Measurements from ENCODE around the gene DAPK1. TPM values are rescaled to one million over a fixed set of nuclear protein-coding genes. Genes with fewer than 3 reads are reported as not detected.

DAPK1 gene
- total and polyA plus RNA-seq, 5 donors from 2014 or later, result 0.14 to 3.5 (median 0.42) TPM; not detected in 2

DNA sequence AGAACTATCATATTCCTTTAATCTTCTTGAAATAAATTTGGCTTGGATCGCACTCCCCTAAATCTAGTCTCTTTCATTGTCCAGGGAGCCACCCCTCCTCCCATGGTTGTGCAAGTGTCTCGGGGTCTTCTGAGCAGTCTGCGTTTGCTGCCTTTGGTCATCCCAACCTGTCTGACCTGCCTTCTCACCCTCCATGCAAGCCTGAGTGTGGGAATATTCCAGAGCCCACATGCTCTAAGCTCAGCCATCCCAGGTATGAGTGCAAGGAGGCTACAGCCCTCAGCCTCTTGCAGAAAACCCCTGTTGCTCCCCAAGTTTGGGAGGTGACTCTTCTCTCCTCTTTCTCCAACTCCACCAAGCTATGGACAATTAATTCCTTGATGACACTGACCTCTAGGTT is 220.6 kb downstream of the DAPK1 start:
- peaks cover 12% of the 10 kb centered on the region for H3K27me3 Mint-ChIP-seq
- Histone ChIP-seq H3K9me3 (ENCODE audit: control insufficient read depth in 2 of 2, low read length in 2 of 2) (no peaks in the 10 kb centered on the region), H3K27ac (ENCODE audit: insufficient read depth, low read length, poor library complexity, severe bottlenecking) (no peak overlapping the region), H3K4me1 (ENCODE audit: control insufficient read depth, insufficient read depth, low read length, poor library complexity, severe bottlenecking) (no peaks in the 10 kb centered on the region), H3K36me3 (ENCODE audit: control insufficient read depth, insufficient read depth, low read length) (no peaks in the 10 kb centered on the region), H3K27me3 (ENCODE audit: control insufficient read depth, insufficient read depth, low read length) (no peaks in the 10 kb centered on the region), H3K4me3 (ENCODE audit: low read depth, low read length) (no peak overlapping the region)
- peaks cover 2 to 5% (median 4%) of the 10 kb centered on the region in 4 donors for H3K4me1 Mint-ChIP-seq
- DNase-seq (no peak), ATAC-seq (ENCODE audit: low read depth in 2 of 2) (no peak)
- no peak overlapping the region for H3K27ac Mint-ChIP-seq
- H3K9me3 Mint-ChIP-seq, result peaks cover 0 to 1% (median 0%) of the 10 kb centered on the region in 7 donors
- no peaks in the 10 kb centered on the region for H3K36me3 Mint-ChIP-seq
- H3K4me3 Mint-ChIP-seq, result no peak overlapping the region

DNA sequence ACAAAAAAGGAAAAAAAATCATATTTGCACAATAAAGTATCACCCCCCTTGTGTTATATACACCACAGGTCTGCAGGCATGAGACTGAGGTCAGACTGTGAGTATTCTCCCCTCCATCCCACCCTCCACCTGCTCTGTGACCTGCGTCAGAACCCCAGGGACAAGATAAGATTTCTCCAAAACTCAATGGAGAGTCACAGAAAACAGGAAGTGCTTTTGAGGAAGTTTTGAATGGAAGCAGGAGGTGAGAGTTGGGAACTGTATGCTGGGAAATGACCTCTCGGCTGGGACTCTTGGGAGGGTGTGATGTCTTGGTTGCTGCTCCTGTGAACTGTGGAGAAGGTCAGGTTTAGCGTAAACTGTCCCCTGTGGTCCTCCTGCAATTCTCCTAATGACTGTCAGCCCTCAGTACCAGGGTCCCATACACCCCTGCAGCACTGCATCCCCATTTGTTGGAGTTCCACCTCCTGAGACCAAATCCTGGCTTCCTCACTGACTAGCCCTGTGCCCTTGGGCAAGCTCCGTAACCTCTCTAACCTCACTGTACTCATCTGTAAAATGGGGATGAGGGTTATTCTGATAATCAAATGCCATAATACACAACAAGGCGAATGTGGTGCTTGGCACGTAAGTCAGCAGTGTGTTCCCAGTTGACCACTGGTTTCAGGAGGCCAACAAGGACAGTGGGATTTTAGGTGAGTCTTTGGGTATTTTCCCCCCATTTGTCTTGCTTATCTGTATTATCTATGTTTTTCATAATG is 221.4 kb downstream of the DAPK1 start:
- H3K4me1 Mint-ChIP-seq, result peaks cover 0 to 2% (median under 1%) of the 10 kb centered on the region in 4 donors
- no peaks in the 10 kb centered on the region for H3K36me3 Mint-ChIP-seq
- Histone ChIP-seq H3K27me3 (ENCODE audit: control insufficient read depth, insufficient read depth, low read length) (no peaks in the 10 kb centered on the region), H3K27ac (ENCODE audit: insufficient read depth, low read length, poor library complexity, severe bottlenecking) (no peak overlapping the region), H3K36me3 (ENCODE audit: control insufficient read depth, insufficient read depth, low read length) (no peaks in the 10 kb centered on the region), H3K9me3 (ENCODE audit: control insufficient read depth in 2 of 2, low read length in 2 of 2) (no peaks in the 10 kb centered on the region), H3K4me1 (ENCODE audit: control insufficient read depth, insufficient read depth, low read length, poor library complexity, severe bottlenecking) (no peaks in the 10 kb centered on the region), H3K4me3 (ENCODE audit: low read depth, low read length) (no peak overlapping the region)
- H3K9me3 Mint-ChIP-seq, result peaks cover 0 to 1% (median 0%) of the 10 kb centered on the region in 7 donors
- H3K27ac Mint-ChIP-seq, result no peak overlapping the region
- DNase-seq (no peak), ATAC-seq (ENCODE audit: low read depth in 2 of 2) (no peak)
- H3K27me3 Mint-ChIP-seq, result peaks cover 12% of the 10 kb centered on the region
- no peak overlapping the region for H3K4me3 Mint-ChIP-seq

DNA sequence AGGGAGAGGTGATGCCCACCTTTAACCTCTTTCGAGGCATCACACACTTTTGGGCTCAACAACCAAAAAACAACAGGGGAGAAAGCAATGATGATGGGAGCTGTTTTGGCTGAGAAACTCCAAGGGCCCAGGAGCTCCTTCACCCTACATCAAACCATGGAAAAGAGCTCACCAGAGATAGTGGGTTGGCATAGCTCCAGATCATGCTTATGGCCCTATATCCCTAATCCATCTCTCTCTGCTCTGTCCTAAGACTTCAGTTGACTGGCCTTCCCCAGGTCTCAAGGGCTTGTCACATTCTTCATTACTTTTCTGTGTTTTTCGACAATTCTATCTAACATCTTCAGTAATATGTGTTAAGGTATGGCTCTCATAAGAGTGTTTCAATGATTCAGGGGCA is 222.5 kb downstream of the DAPK1 start:
- DNase-seq (no peak), ATAC-seq (ENCODE audit: low read depth in 2 of 2) (no peak)
- H3K4me1 Mint-ChIP-seq, result peaks cover 0 to under 1% (median 0%) of the 10 kb centered on the region in 4 donors
- H3K9me3 Mint-ChIP-seq, result peaks cover 0 to 1% (median 0%) of the 10 kb centered on the region in 7 donors
- no peaks in the 10 kb centered on the region for H3K36me3 ChIP-seq (ENCODE audit: control insufficient read depth, insufficient read depth, low read length)
- no peaks in the 10 kb centered on the region for H3K36me3 Mint-ChIP-seq
- H3K27ac ChIP-seq (ENCODE audit: insufficient read depth, low read length, poor library complexity, severe bottlenecking), result no peak overlapping the region
- peaks cover 17% of the 10 kb centered on the region for H3K27me3 Mint-ChIP-seq
- H3K4me3 Mint-ChIP-seq, result no peak overlapping the region
- no peaks in the 10 kb centered on the region for H3K9me3 ChIP-seq (ENCODE audit: control insufficient read depth in 2 of 2, low read length in 2 of 2)
- no peaks in the 10 kb centered on the region for H3K4me1 ChIP-seq (ENCODE audit: control insufficient read depth, insufficient read depth, low read length, poor library complexity, severe bottlenecking)
- H3K27ac Mint-ChIP-seq, result no peak overlapping the region
- no peak overlapping the region for H3K4me3 ChIP-seq (ENCODE audit: low read depth, low read length)
- H3K27me3 ChIP-seq (ENCODE audit: control insufficient read depth, insufficient read depth, low read length), result no peaks in the 10 kb centered on the region

DNA sequence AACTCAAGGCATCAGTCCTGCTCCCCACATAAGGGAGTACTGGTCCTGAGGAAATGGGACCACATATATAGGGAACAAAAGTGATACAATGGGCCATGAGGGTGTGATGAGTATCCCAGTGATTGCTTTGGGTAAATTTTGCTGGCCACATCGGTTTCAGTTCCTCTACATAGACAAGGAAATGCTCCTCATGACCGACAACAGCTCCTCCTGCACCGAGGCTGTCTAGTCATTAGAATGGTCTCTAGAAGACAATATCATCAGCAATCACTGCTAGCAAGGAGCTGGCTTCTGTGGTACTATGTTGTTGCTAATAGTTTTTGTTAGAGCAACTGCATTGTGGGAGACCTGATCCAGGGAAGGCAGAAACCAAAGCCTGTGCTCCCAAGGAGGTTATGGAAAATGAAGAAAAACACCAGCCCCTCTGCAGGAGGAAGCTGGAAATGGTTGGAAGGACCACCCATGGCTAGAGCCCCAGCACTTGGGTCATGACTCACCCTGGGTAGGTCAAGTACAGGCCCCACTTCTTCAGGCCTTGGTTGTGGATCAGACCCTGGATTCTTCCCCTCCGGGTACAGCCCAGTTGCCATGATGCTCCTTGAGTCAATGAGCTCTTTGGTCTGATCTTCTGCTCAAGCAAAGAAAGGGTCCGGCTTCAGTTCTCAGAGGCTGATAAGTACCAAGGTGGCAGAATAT is 224.9 kb downstream of the DAPK1 start:
- H3K4me1 ChIP-seq (ENCODE audit: control insufficient read depth, insufficient read depth, low read length, poor library complexity, severe bottlenecking), result peaks cover 8% of the 10 kb centered on the region
- no peaks in the 10 kb centered on the region for H3K36me3 ChIP-seq (ENCODE audit: control insufficient read depth, insufficient read depth, low read length)
- Mint-ChIP-seq H3K4me1 (peaks cover 0 to 12% (median 0%) of the 10 kb centered on the region in 4 donors), H3K9me3 (peaks cover 0 to 2% (median 0%) of the 10 kb centered on the region in 7 donors), H3K36me3 (no peaks in the 10 kb centered on the region), H3K4me3 (no peak overlapping the region), H3K27me3 (peaks cover 16% of the 10 kb centered on the region), H3K27ac (peak overlapping the region in 1 of 3 donors; percentile 76)
- peaks cover 4% of the 10 kb centered on the region for H3K27me3 ChIP-seq (ENCODE audit: control insufficient read depth, insufficient read depth, low read length)
- no peak overlapping the region for H3K27ac ChIP-seq (ENCODE audit: insufficient read depth, low read length, poor library complexity, severe bottlenecking)
- ATAC-seq (ENCODE audit: low read depth in 2 of 2) (no peak), DNase-seq (no peak)
- no peaks in the 10 kb centered on the region for H3K9me3 ChIP-seq (ENCODE audit: control insufficient read depth in 2 of 2, low read length in 2 of 2)
- H3K4me3 ChIP-seq (ENCODE audit: low read depth, low read length), result no peak overlapping the region

DNA sequence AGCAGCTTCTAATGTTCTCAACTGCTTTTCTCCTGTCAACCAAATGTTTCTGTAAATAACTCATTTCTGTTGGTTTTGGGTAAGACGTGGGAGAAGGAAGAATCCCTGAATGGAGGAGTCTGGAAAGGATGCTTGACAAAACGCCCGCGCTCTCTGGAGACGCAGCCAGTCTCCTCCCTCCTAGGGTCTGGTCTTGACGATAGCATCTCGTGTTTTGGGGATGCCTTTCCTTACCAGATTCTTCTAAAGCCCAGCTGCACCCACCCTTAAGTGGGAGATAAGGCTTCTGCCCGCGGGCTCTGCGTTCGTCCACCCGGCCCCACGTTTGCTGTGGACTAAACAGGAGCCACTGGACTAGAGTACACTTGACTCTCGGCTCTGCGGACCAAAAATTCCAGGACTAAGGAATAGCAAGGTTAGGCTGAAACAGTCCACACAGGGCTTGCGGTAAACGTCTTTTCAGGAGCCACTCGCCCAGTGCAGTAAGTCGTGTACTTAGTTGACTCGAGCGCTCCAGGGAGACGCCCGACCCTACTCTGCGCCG is 227.8 kb downstream of the DAPK1 start:
- no peak overlapping the region for H3K4me3 ChIP-seq (ENCODE audit: low read depth, low read length)
- H3K27ac Mint-ChIP-seq, result peak overlapping the region in 2 of 3 donors; percentile 85 to 91

DNA sequence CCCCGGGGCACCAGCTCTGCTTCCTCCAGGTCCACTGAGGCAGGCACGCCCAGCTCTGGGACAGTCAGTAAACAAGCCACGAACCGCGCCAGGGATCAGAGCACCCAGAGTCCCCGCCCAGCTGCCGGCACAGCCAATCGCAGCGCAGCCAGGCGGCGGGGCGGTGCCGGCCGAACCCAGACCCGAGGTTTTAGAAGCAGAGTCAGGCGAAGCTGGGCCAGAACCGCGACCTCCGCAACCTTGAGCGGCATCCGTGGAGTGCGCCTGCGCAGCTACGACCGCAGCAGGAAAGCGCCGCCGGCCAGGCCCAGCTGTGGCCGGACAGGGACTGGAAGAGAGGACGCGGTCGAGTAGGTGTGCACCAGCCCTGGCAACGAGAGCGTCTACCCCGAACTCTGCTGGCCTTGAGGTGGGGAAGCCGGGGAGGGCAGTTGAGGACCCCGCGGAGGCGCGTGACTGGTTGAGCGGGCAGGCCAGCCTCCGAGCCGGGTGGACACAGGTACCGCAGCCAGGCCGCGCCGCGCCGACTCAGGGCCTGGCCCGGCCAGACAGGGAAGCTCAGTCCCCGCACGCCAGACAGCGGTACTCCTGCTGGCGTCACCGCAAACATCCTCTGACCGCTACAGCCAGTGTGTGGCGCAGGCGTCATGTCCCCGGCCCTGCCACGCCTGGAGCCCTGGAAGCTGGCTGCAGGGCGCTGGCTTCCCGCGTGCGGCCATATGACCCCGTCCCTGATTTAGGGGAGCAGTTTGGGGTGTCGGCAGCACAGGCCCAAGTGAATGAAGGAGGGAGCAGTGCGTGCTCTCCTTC is 228.4 kb downstream of the DAPK1 start, which contains the start of gene CTSL:
CTSL (plus strand) TSS at position 220 of the 810 bp plus-strand sequence. CDS start 1,485 bp downstream, outside the sequence.
- DNase-seq (peak; percentile 1 to 37 (median 18)), ATAC-seq (ENCODE audit: low read depth in 2 of 2) (peak; percentile 60 to 70)
- H3K4me1 ChIP-seq (ENCODE audit: control insufficient read depth, insufficient read depth, low read length, poor library complexity, severe bottlenecking), result peaks cover 8% of the 10 kb centered on the region
- H3K27ac ChIP-seq (ENCODE audit: insufficient read depth, low read length, poor library complexity, severe bottlenecking), result peak within 1 kb of the TSS; percentile 23
- H3K4me3 Mint-ChIP-seq, result peak within 1 kb of the TSS in 3 of 4 donors; percentile 80 to 92 (median 82)
- no peak within 1 kb of the TSS for H3K4me3 ChIP-seq (ENCODE audit: low read depth, low read length)
- peaks cover 3% of the 10 kb centered on the region for H3K36me3 Mint-ChIP-seq
- H3K27me3 ChIP-seq (ENCODE audit: control insufficient read depth, insufficient read depth, low read length), result peaks cover 4% of the 10 kb centered on the region
- H3K9me3 ChIP-seq (ENCODE audit: control insufficient read depth in 2 of 2, low read length in 2 of 2), result no peaks in the 10 kb centered on the region
- peaks cover 0 to 27% (median under 1%) of the 10 kb centered on the region in 4 donors for H3K4me1 Mint-ChIP-seq
- peaks cover 0 to 2% (median 0%) of the 10 kb centered on the region in 7 donors for H3K9me3 Mint-ChIP-seq
- no peaks in the 10 kb centered on the region for H3K36me3 ChIP-seq (ENCODE audit: control insufficient read depth, insufficient read depth, low read length)
- peak within 1 kb of the TSS in 2 of 3 donors; percentile 85 to 91 for H3K27ac Mint-ChIP-seq
- H3K27me3 Mint-ChIP-seq, result peaks cover 16% of the 10 kb centered on the region

More for the DNA sequence above, 227.8 kb downstream of the DAPK1 start:
- H3K4me1 Mint-ChIP-seq, result peaks cover 0 to 27% (median under 1%) of the 10 kb centered on the region in 4 donors
- H3K27me3 Mint-ChIP-seq, result peaks cover 16% of the 10 kb centered on the region
- DNase-seq (no peak), ATAC-seq (ENCODE audit: low read depth in 2 of 2) (no peak)
- H3K9me3 Mint-ChIP-seq, result peaks cover 0 to 2% (median 0%) of the 10 kb centered on the region in 7 donors
- Histone ChIP-seq H3K9me3 (ENCODE audit: control insufficient read depth in 2 of 2, low read length in 2 of 2) (no peaks in the 10 kb centered on the region), H3K27me3 (ENCODE audit: control insufficient read depth, insufficient read depth, low read length) (peaks cover 4% of the 10 kb centered on the region), H3K36me3 (ENCODE audit: control insufficient read depth, insufficient read depth, low read length) (no peaks in the 10 kb centered on the region), H3K4me1 (ENCODE audit: control insufficient read depth, insufficient read depth, low read length, poor library complexity, severe bottlenecking) (peaks cover 8% of the 10 kb centered on the region), H3K27ac (ENCODE audit: insufficient read depth, low read length, poor library complexity, severe bottlenecking) (no peak overlapping the region)
- peak overlapping the region in 3 of 4 donors; percentile 80 to 92 (median 82) for H3K4me3 Mint-ChIP-seq
- H3K36me3 Mint-ChIP-seq, result no peaks in the 10 kb centered on the region

DNA sequence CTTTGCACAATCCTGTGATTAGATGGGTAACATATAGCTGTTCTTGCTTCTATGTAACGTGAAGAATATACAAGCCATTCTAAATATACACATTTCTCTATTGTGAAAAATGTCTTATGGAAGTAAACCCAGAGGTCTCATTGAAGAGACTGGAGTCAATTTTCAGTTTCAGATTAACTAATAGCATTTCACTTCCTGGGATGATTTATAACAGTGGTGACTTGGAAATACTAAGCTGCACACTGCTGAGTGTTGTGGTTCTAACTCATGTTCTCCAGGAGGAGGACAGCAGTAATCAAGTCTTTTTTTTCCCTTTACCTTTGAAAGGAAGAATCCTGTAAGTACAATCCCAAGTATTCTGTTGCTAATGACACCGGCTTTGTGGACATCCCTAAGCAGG is 231.6 kb downstream of the DAPK1 start:
- H3K27ac Mint-ChIP-seq, result no peak overlapping the region
- Histone ChIP-seq H3K9me3 (ENCODE audit: control insufficient read depth in 2 of 2, low read length in 2 of 2) (no peaks in the 10 kb centered on the region), H3K27me3 (ENCODE audit: control insufficient read depth, insufficient read depth, low read length) (peaks cover 4% of the 10 kb centered on the region), H3K4me1 (ENCODE audit: control insufficient read depth, insufficient read depth, low read length, poor library complexity, severe bottlenecking) (peaks cover 8% of the 10 kb centered on the region), H3K27ac (ENCODE audit: insufficient read depth, low read length, poor library complexity, severe bottlenecking) (no peak overlapping the region), H3K4me3 (ENCODE audit: low read depth, low read length) (no peak overlapping the region), H3K36me3 (ENCODE audit: control insufficient read depth, insufficient read depth, low read length) (no peaks in the 10 kb centered on the region)
- peaks cover 3% of the 10 kb centered on the region for H3K36me3 Mint-ChIP-seq
- H3K4me3 Mint-ChIP-seq, result no peak overlapping the region
- no peak for ATAC-seq (ENCODE audit: low read depth in 2 of 2)
- peaks cover 0 to 2% (median 0%) of the 10 kb centered on the region in 7 donors for H3K9me3 Mint-ChIP-seq
- peaks cover 8% of the 10 kb centered on the region for H3K27me3 Mint-ChIP-seq
- peaks cover 0 to 27% (median under 1%) of the 10 kb centered on the region in 4 donors for H3K4me1 Mint-ChIP-seq
- no peak for DNase-seq

Data from CD4-positive, CD25-positive, alpha-beta regulatory T cell (primary cell).